Small intestine (tissue), 4 donors: ENCODE measurements around the gene SHROOM3. TPM values are rescaled to one million over a fixed set of nuclear protein-coding genes. Genes with fewer than 3 reads are reported as not detected.

Experiments used
- polyA plus RNA-seq, 4 donors: library from polyadenylated mRNA; stranded (reverse) in 3 of 4; unstranded in 1 of 4; fragments of 200-250 nt in 3 of 4; fragments of 120-200 nt in 1 of 4; gene quantifications; one replicate each; pipeline versions ENCODE4 v1.2.1 to v1.2.3, GENCODE V29; 2013
- donor health status: healthy with polysubstance abuse.
- donor health status: Bipolar disorder and iron deficiency.
- donor health status: healthy.

The SHROOM3 gene
- polyA plus RNA-seq, 4 donors = 21.6 to 52.5 (median 27.8) TPM

Other genes with a start within 250 kb of the SHROOM3 start
- gene SCARB2, start 221.4 kb upstream of the SHROOM3 start, polyA plus RNA-seq = 100 to 1,000 TPM in 1 of 4 donors, 10 to 100 TPM in 3; 27.7 to 247 (median 47.9) TPM
- gene FAM47E, start 183.5 kb upstream of the SHROOM3 start, polyA plus RNA-seq = 10 to 100 TPM in 1 of 4 donors, 1 to 10 TPM in 3; 1.8 to 24.7 (median 5.3) TPM
- gene STBD1, start 128.5 kb upstream of the SHROOM3 start, polyA plus RNA-seq = 10 to 100 TPM in 1 of 4 donors, 1 to 10 TPM in 3; 4.9 to 22.8 (median 8.9) TPM
- gene CCDC158, start 14.1 kb upstream of the SHROOM3 start, polyA plus RNA-seq = under 1 TPM in 2 of 4 donors, not detected in 2; 0.03 to 0.15 TPM